NT2/D1 (cell line): ENCODE data around the gene MPRIP.

Source experiments
- DNase-seq: peaks from one replicate; pipeline ENCODE4 v3.0.0-alpha.2; 2011; ENCODE audit warnings: low read depth, low spot score
- H3K27me3 ChIP-seq: 2 replicates; pipeline ENCODE4 v1.6.0; 2011; ENCODE audit warnings: mild to moderate bottlenecking; ENCODE audit not compliant: insufficient read length, insufficient read depth
- H3K36me3 ChIP-seq: 2 replicates; pipeline ENCODE4 v1.6.1; 2011; ENCODE audit warnings: mild to moderate bottlenecking, low read length, mixed read lengths; ENCODE audit not compliant: insufficient read depth, insufficient read length
- H3K4me1 ChIP-seq: 2 replicates; pipeline ENCODE4 v1.5.1; 2011; ENCODE audit not compliant: insufficient read depth, insufficient read length
- H3K4me3 ChIP-seq: 2 replicates; pipeline ENCODE4 v1.5.1; 2011; ENCODE audit warnings: low read depth; ENCODE audit not compliant: insufficient read length
- H3K9ac ChIP-seq: 2 replicates; pipeline ENCODE4 v1.6.0; 2011; ENCODE audit warnings: low read depth; ENCODE audit not compliant: insufficient read length
- H3K9me3 ChIP-seq: 2 replicates; pipeline ENCODE4 v1.5.1; 2011; ENCODE audit warnings: mild to moderate bottlenecking, low read length; ENCODE audit not compliant: insufficient read depth
- SUZ12 ChIP-seq: IDR thresholded peaks from 2 replicates; pipeline ENCODE4 v1.6.1; 2011; ENCODE audit not compliant: insufficient read length, insufficient read depth; ENCODE audit errors: extremely low read depth
- YY1 ChIP-seq: IDR thresholded peaks from 2 replicates; pipeline ENCODE4 v1.6.1; 2011; ENCODE audit not compliant: insufficient read length, insufficient read depth
- ZNF274 ChIP-seq: IDR thresholded peaks from 2 replicates; pipeline ENCODE4 v1.6.1; 2011; ENCODE audit warnings: mild to moderate bottlenecking, low read depth, low read length

The MPRIP gene

DNA sequence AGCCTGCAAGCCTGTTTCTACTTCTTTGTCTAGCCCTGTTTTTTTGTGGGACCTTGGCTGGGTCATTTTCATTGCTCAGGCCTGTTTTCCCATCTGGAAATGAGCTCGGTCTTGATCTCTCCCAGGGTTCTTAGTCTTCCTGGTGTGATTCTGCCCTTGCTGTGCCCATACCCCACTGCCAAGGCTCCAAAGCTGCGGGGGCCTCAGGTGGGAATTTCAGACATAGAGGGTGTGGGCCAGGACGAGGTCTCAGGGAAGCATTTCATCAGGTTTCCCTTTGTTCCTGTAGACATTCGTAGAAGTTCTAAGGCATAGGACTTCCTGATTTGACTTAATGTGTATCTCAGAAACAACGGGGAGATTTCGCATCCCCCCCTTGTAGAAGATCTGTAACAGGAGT lies 5.8 kb downstream of the MPRIP start:
- H3K4me1 ChIP-seq = peaks cover 2% of the 10 kb centered on the region
- TF ChIP-seq ZNF274 (no peak), SUZ12 (no peak), YY1 (no peak)
- H3K4me3 ChIP-seq = no peak overlapping the region
- no peak for DNase-seq
- peaks cover 7% of the 10 kb centered on the region for H3K36me3 ChIP-seq
- peaks cover under 1% of the 10 kb centered on the region for H3K27me3 ChIP-seq
- H3K9ac ChIP-seq = no peak overlapping the region
- H3K9me3 ChIP-seq = peaks cover 9% of the 10 kb centered on the region; the same call in 1 of the 2 replicates

DNA sequence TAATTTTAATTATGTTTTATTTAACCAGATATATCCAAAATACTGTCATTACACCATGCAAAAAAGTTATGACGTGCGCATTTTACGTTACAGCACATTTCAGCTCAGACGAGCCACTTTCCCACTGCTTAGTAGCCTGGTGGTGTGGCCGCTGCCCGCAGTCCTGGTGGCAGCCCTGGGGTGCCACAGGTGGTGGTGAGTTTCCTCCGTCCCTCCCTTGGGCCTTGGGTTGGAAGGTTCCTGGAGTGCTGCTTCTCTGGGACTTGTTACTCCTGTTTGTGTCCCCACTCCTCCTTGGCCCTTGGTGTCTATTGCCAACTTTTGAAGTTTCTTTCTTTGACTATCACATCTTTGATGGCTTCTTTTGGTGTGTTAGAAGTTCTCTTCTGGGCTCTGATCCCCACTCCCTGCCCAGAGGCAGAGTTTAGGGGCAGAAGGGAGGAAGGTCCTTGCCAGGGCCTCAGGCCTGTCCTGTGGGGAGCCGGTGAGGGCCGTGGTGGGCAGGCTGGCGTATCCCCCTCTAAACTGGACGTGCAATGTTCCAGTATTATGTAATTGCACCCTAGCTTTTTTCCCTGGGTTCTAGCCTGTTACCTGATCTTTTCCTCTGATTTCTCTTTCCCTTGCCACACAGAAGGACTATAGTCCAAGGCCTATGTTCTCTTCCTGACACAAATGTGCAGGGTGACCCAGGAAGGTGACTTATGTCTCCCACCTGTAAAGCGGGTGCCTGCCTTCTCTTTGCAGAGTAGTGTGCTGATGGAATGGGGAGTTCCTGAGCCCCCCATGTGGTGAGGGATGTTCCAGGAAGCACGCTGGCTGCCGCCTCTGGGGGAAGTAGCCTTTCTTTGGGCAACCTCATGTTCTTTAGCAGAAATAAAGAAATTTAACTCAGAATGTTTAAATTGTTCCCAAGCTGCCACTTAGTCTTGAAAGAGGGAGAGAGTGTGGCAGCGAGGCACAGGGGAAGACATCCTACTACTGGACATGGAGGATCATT lies 8.4 kb downstream of the MPRIP start:
- peaks cover 9% of the 10 kb centered on the region; the same call in 1 of the 2 replicates for H3K9me3 ChIP-seq
- H3K4me3 ChIP-seq = no peak overlapping the region
- H3K27me3 ChIP-seq = no peaks in the 10 kb centered on the region
- TF ChIP-seq YY1 = no peak
- no peak for TF ChIP-seq SUZ12
- TF ChIP-seq ZNF274 = no peak
- no peak for DNase-seq
- no peak overlapping the region for H3K9ac ChIP-seq
- peaks cover 17% of the 10 kb centered on the region for H3K36me3 ChIP-seq
- H3K4me1 ChIP-seq = no peaks in the 10 kb centered on the region

DNA sequence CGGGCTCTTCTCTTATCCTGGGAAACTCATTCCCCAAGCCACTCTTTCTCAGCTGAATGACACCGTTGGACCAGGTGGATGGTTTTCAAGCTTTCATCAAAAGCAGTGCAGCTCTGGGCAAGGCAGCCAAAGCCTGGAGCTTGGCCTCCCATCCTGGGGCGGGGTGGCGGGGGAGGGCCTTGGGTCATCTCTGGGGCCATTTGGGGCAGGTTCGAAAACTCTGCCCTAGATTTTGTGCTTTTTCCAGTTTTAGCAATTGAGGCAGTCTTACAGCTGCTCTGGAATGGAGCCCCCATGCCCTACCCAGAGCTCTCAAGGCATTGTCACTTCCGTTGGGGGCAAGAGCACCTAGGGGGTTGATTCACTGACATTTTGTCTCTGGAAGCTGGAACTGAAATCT lies 9.1 kb downstream of the MPRIP start:
- Histone ChIP-seq H3K4me3 (no peak overlapping the region), H3K9ac (no peak overlapping the region), H3K36me3 (peaks cover 17% of the 10 kb centered on the region), H3K4me1 (peaks cover 3% of the 10 kb centered on the region), H3K9me3 (0 out of 2 replicates have a peak, but pooled peaks cover 5% of the 10 kb centered on the region), H3K27me3 (no peaks in the 10 kb centered on the region)
- TF ChIP-seq SUZ12 (no peak), ZNF274 (no peak), YY1 (no peak)
- DNase-seq = no peak

DNA sequence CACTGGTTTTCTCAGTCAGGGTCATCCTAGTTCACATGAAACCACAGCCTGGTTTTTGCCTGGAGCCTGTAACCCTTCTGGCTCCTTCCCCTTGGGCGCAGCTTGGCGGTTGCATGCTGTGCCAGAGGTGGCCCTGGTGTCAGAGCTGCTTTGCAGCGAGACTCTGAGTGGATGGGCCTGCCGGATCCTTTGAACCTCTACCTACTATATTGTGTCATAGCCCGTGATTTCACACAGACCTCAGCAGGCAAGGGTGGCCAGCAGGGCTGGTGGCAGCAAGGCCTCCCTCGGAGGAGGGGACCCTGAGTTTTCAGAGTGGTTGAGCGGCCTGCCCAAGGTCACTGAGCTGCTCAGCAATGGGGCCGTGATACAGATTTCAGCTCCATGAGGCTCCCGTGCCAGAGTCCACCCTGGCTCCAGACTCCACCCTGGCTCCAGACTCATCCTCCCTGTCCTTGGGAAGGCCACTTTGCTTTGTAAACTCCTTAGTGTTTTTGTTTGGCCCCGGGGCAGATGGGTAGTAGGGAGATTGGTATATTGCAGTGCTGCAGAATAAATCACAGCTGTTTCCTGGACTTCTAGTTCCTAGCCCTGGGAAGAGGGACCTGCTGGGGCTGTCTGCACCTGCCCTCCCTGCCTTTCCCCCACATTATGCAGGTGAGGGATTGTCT lies 9.7 kb downstream of the MPRIP start:
- H3K27me3 ChIP-seq = no peaks in the 10 kb centered on the region
- peaks cover 4% of the 10 kb centered on the region for H3K4me1 ChIP-seq
- no peak for TF ChIP-seq SUZ12
- H3K36me3 ChIP-seq = peaks cover 20% of the 10 kb centered on the region
- no peak overlapping the region for H3K4me3 ChIP-seq
- H3K9ac ChIP-seq = no peak overlapping the region
- H3K9me3 ChIP-seq = no peaks in the 10 kb centered on the region
- DNase-seq = no peak

DNA sequence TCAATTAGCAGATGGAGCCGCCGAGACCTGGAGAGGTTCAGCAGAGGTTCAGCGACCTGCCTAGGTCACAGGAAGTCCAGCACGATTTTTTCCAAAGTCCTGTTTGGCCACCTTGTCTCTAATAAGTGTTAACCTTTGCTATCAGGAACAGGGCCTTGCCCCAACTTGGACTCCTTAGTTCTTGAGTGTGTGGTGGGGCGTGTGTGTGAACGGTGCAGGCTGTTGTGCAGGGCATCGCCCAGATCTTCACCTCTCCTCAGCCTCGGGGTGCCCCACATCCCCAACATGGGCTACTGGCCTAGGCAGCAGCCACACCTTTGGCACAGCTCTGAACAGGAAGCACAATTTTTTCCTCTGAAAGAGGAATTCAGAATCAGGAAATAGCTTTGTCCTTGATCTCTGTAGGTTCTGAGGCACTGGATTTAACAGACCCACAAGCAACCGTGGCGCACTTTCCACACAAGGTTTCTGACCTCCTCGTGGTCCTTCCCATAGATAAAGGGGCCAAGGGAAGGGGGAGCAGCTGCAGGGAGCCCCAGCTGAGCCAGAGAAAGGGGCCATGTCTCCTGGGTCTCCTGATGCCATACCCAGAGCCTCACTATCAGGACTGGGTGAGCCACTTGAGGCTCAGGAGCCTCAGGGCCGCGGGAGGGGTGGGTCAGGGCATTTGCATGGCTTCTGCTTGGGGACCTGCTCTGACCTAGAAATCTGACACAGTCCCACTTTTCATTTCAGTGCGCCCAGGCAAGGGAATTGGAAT lies 10.4 kb downstream of the MPRIP start:
- Histone ChIP-seq H3K36me3 (peaks cover 27% of the 10 kb centered on the region), H3K4me1 (peaks cover 4% of the 10 kb centered on the region), H3K27me3 (no peaks in the 10 kb centered on the region), H3K9ac (no peak overlapping the region), H3K9me3 (no peaks in the 10 kb centered on the region), H3K4me3 (no peak overlapping the region)
- TF ChIP-seq ZNF274 (no peak), SUZ12 (no peak), YY1 (no peak)
- no peak for DNase-seq

GRCh38 chr17:17053446-17054379 lies 11.5 kb downstream of the MPRIP start:
- TF ChIP-seq SUZ12 (no peak), ZNF274 (no peak), YY1 (no peak)
- DNase-seq = no peak
- no peaks in the 10 kb centered on the region for H3K9me3 ChIP-seq
- no peaks in the 10 kb centered on the region for H3K27me3 ChIP-seq
- H3K4me3 ChIP-seq = no peak overlapping the region
- H3K9ac ChIP-seq = no peak overlapping the region
- peaks cover 33% of the 10 kb centered on the region for H3K36me3 ChIP-seq
- peaks cover 4% of the 10 kb centered on the region for H3K4me1 ChIP-seq
